GM18909 (cell line): ENCODE measurements around the gene PDLIM5.
"Not testable (repeated sequence)": the region's sequence is repeated elsewhere in the genome, so short reads cannot be mapped to it uniquely, and the experiment has no call there.

Experiments
- ATAC-seq: cut with Tn5 transposase; IDR thresholded peaks from one replicate; pipeline ENCODE4 v1.9.1; 2021; ENCODE audit warnings: mild to moderate bottlenecking; ENCODE audit not compliant: unreplicated experiment, poor library complexity

The PDLIM5 gene

DNA sequence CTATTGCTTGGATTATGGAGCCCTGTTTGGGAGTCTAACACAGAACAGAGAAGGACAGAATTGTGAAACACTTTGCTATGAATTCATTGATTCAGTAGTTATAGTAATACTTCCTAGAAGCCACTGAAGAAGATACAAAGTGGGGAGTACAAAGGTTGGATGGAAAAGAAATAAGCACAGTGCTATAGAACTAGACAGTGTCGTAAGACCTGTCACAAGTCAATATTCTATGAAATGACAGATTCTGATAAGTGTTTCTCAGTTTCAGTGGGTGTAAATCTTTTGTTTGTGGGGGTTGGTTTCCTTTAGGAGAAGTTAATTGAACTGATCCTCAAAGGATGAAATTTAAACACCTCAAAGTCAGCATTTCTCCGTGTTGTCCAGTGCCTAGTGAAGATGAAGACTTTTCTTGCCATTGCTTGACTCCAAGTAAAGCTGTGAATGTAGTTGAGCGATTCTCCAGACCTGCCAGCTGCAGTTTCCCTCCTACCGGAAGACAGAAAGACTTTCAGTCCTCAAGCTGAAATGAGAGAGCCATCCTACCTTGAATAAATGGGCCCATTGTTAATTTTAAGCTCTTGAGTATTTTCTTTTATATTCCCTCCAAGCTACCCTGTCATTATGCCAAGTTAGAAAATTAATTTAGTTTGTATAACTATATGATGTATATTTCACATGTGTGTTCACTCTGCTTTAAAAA, 7.9 kb downstream of the PDLIM5 start:
- no peak for ATAC-seq

DNA sequence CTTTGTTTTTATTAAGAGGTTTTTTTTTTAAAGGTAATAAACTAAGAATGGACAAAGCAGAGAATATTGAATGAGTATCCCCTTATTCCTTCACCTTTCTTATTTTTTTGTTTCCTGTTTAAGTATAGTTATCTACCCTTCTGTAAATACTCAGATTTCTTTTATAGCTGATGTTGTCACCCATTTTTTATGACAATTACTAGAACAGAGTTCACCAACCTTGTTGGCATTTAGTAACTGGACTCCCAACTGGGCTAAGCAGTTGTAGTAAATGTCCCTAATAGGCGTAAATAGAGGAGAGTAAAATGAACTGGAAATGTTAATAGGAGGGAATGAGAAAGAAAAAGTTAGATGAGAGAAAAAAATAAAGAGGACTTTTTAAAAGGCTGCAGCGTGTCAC, 9.8 kb downstream of the PDLIM5 start:
- no peak for ATAC-seq

DNA sequence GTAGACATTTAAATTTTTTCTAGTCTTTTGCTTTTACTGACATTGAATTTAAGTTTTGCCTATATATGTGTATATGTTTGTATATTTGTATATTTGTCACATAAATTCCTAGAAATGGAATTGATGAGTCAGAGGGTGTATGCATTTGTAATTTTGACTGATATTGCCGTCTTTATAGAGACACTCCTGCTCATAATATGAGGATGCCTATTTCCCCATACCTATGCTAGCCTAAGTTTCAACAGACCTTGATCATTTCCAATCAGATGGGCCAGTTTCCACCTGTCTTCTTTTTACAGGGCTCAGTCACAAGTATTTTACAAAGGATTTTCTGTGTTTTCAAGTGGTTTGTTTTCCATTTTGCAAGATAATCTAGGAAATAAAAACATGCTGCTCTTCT, 10.8 kb downstream of the PDLIM5 start:
- no peak for ATAC-seq

DNA sequence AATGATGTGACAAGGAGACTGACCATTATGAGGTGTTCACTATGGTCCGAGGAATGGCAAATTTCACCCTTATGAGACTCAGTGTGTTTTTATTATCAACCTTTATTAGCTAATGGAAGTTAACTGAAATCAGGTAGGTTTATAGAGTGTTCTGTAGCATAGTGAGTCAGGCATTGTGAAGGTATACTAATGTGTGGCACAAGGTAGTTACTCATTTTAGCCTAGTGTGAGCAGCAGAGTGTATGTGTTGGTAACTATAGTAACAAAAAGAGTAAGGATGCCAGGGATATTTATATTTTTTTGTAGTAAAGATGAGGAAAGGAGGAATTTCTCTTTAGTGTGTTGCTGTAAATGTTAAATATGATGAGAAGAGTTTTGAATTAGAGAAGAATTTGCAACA, 12.0 kb downstream of the PDLIM5 start:
- no peak for ATAC-seq

DNA sequence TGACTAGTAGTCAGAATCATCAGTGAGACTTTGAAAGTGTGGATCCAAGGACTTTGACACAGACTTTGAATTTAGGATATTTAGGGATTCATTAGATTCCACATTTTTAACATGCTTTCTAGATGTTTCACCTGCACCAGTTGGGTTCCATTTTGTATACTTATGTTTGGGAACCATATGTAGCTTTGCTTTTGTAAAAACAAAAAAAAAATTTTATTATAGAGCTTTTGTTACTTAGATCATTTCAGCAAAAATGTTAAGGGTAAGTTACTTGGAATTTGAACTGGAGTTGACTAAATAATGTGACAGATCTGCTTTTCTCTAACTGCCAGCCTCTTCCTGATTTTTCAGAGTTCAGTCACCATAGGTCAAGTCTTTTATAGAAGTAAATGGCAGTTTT, 14.6 kb downstream of the PDLIM5 start:
- ATAC-seq, result no peak

DNA sequence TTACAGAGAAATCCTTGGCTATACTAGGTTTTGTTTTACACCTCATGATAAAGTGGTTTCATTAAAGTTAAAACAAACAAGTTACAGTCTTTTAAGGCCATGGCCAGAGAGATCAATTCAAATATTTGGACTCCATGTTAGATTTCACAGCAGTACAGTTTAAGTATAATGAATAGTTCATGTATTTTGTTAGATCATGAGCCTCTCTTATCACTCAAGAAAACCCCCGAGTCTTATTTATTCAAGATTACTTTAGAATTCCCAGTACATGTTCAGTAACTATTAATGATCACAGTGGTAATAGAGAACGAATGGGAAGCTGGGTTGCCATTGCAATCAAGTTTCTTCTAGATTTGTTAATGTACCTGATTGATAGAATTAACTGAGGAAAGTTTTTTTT, 15.2 kb downstream of the PDLIM5 start:
- no peak for ATAC-seq

DNA sequence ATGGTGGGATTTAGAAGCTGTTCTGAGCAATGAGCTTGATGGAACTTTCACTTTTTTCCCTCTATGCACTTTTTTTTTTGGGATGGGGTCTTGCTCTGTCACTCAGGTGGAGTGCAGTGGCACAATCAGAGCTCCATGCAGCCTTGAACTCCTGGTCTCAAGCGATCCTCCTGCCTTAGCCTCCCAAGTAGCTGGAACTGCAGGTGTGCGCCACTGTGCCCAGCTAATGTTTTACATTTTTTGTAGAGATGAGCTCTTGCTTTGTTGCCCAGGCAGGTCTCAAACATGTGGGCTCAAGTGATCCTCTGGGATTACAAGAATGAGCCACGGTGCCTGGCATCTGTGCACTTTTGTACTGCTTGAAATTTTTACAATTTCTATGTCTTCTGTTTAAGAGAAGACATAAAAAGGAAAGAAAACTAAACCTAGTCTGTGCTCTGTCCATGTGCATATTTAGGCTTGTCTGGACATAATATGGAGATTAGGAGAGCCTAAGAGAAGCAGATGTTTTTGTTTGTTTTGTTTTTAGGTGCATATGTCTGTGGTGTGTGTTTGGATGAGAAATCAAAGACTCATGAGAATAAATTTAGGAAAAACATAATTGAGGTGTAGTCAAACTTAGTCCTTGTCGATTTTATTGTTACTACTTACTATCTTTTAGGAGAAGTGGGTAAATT, 16.5 kb downstream of the PDLIM5 start:
- no peak for ATAC-seq

DNA sequence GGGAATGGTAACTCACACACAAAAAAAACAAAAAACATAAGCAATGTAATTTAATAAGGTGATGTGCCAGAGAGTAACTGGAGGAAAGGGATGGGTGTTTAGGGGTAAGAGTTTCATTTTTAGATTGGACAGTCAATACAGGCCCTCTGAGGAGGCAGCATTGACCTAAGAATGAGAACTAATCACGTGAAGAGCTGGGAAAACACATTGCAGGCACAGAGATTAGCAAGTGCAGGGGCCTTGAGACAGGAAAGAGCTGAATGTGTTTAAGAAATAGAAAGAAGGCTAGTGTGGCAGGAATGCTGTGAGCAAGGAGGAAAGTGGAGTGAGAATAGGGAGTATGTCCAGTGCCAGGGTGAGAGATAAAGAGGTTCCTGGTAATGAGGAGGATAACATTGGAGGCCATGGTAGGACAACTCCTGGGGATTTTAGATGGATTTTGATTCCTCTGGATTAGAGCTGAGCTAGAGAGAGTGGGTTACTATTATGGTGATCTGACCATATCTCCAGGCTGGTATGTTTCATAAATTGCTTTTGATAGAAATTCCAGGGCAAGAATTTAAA, 17.6 kb downstream of the PDLIM5 start:
- no peak for ATAC-seq

DNA sequence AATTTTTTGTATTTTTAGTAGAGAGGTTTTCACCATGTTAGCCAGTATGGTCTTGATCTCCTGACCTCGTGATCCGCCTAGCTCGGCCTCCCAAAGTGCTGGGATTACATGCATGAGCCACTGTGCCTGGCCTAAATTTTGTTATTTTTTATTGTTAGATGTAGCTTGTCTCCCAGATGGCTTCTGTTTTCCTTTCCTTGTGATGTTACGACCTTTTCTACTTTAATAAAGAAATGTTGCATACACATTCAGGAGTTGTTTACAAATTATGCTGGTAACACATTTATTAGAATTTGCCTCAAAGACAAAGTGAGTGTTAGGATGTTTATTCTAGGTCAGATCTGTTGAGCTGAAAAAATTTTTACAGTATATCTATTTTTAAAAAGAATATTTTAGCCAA, 18.4 kb downstream of the PDLIM5 start:
- no peak for ATAC-seq

DNA sequence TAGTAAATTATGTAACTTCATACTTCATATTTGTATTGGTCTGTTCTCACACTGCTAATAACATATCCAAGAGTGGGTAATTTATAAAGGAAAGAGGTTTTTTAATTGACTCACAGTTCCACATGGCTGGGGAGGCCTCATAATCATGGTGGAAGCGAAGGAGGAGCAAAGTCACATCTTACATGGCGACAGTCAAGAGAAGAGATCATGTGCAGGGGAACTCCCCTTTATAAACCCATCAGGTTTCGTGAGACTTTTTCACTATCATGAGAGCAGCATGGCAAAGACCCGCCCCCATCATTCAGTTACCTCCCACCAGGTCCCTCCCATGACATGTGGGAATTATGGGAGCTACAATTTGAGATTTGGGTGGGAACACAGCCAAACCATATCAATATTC, 19.0 kb downstream of the PDLIM5 start:
- not testable (repeated sequence) for ATAC-seq

DNA sequence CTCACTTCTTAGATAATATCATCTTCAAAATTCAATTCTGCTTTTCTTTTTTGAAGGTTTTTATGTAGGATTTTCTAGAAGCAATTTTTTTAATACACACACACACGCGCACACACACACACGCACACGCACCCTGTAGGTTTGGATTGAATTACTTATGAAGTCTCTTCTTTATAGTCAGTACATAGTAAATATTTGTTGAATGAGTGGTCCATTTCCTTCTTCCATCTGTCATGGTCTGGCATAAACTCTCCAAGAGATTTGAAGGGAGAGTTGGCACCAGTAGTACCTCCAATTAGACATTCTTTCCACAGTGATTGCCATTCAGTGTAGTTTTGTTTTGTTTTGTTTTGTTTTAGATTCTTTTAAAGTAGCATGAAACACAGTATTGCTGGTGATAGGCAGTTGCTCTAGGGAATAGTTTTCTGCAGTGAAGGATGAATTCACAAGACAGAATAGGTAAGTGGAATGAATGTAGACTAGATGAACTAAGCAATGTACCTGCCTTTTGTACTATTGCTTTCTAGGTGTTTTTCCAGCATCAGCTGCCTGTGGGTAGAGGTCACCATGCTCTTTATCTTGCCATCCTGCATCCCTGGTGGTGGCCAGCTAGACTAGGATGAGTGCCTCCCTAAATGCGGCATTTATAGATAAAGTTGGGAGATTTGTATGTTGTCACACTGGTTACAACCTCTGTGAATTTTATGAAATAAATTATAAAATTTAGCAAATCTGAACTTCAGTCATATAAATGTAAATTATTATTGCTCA, 20.5 kb downstream of the PDLIM5 start:
- ATAC-seq, result no peak

DNA sequence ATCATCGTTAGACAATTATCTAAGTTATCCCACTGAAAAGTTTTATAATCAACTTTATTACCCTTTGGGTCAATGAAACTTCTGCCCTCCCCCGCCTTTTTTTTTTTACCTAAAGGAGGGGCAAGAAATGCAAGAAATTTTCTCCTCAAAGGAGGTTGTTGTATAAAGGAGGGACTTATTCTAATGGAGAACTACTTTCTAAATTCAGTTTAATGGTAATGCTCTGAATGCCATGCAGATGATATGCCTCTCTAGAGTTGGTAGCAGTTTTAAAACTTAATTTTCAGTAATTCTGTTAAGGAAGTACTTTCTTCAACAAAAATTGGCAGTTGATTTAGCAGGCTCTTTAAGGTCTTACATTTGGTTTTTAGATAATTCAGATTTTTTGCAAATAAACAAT, 23.3 kb downstream of the PDLIM5 start:
- no peak for ATAC-seq

DNA sequence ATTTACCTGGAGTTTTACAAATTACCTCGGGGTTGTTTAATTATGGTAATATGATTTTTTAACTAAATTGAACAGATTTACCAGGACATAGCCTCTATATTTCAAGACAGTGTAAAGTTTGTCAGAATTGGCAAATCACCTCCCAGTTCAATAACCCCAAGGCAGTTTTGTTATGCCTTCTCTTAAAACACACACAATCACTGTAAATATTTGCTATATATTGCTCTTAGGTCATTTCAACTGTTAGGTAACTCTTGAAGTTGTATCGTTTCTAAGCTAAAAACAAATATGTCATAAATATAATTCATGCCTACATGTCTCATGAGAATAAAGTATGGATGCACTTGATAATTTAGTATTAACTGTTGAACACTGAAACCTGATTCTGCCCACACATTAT, 24.1 kb downstream of the PDLIM5 start:
- no peak for ATAC-seq

DNA sequence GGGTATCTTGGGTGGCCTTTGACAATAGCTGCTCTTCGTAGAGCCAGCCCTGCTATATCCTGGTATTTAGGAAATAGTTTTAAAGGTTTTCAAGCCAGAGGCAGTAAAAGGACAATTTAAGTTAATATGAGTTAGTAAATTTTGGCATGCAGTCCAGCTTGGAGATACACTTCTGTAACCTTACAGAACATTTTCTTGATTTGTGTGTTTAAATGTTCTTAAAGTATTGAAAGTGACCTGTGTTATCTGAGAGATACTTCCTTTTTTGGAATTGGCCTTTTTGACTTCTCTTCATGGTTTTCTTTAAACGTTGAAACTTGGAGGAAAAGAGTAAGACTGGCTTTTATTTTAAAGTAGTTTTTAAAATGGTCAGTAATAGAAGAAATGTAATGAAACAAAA, 25.5 kb downstream of the PDLIM5 start:
- no peak for ATAC-seq

DNA sequence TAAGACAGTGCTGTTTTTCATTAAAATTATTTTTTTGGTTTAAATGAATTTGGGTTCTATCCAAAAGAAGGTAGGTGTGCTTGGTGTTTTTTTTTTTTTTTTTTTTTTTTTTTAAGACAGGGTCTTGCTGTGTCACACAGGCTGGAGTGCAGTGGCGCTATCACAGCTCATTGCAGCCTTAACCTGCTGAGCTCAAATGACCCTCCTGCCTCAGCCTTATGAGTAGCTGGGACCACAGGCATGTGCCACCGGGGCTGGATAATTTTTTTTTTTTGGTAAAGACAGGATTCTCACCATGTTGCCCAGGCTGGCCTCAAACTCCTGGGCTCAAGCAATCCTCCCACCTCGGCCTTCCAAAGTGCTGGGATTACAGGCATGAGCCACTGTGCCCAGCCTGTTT, 27.1 kb downstream of the PDLIM5 start:
- not testable (repeated sequence) for ATAC-seq

DNA sequence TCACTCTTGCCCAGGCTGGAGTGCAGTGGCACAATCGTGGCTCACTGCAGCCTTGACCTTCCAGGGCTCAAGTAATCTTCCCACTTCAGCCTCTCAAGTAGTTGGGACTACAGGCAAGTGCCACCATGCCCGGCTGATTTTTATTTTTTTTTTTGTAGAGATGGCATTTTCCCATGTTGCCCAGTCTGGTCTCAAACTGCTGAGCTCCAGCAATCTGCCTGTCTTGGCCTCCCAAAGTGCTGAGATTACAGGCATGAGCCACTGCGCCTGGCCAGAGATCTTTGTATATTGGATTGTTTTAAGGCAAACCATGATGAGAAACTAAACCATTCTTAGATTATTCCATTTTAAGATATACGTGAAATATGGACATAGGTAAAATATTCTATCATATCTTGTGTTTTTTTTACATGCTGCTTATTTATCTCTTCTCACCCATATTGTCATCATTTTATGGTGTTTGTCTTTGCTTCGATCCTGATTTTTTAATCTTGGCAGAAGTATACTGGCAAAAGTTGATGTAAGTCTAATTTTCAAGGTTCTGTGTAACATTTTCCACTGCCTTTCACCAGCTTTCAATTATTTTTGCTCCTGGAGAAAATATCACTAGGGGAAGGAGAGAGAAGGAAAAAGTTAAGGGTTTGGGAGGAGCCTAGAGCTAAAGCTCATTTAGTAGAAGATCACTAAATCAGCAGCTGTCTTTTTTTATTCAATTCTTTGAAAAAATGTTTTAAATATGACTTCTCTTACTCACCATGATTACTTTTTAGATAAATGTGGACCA, 27.8 kb downstream of the PDLIM5 start:
- ATAC-seq, result no peak

DNA sequence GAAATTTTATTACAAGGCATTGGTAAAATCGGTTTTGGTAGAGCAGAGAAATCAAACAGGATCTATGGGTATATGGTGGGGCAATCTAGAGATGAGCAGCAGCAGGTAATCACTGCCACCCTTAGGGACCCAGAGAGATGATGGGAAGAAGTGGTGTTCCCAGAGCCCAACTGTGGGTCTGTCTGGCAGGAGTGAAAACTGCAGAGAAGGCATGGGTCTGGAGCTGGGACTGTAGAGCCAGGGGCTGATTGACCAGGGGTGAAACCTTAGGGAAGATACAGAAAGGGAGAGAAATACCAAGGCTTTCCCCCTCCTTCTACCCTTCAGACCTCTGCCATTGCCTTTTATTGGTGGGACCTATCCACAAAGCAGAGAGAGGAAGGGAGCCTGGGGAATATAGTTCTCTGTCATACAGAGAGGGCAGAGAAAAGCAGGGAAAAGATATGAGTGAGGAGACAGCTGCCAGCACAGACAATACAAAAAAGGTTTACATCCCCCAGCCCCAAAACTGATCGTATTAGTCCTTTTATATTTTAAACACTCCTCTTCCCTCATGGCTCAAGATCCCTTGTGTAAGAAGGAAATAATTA, 28.7 kb downstream of the PDLIM5 start:
- no peak for ATAC-seq

DNA sequence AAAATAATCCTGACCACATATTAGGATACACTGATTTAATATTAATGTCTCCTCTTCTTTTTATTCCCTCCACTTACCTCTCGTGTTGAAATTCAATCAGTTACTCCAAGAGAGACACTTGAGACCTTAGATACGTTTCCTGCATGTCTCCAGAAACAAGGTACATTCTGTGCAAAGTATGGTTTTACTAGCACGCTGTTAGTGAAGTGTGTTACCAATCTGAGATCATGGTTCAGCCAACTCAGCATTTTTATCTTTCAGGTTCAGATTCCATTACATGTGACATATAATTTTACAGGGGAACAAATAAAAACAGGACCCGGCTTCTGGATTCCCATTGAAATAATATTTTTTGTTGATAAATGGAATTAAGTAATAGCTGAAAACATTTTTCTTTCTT, 32.2 kb downstream of the PDLIM5 start:
- ATAC-seq, result no peak

DNA sequence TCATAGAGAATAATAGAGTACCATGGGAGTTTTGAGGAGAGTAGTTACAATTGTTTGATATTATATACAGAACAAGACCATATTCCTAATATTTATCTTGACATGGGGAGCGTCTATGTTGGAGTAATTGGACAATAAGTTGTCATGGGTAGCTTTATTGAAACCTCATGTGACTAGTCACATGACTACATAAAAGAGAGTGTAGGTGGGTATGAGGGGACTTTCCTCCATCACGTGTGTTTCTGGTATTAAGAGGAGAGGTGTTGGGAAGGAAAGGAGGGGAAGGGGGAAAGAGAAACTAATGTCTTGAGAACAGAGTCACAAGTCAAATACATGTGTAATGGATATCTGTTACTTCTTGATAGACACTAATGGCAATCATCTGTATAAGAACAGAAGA, 33.1 kb downstream of the PDLIM5 start:
- no peak for ATAC-seq

DNA sequence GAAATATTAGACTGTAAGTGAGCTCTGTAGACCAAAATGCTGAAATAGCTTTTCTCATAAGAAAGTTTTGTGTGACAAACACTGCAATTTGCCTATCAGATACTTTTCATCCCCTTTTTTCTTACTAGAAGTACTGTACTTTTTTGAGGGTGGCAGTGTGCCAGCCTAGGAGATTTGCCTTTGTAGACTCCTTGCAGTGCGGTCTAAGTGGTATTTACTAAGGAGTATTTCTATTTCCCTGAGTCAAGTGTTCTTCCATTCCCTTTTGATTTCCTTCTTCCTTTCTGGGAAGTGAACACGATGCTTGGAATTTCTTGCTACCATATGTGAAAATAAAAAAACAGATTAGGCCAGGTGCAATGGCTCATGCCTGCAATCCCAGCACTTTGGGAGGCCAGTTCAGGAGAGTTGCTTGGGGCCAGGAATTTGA, 34.6 kb downstream of the PDLIM5 start:
- ATAC-seq, result no peak
